GM18505 (cell line): ENCODE results near the gene CYB5B.

Experiments
- ATAC-seq: cut with Tn5 transposase; IDR thresholded peaks from one replicate; pipeline ENCODE4 v1.9.1; 2021; ENCODE audit not compliant: unreplicated experiment
- POLR2A ChIP-seq: IDR thresholded peaks from 4 replicates; pipeline ENCODE4 v1.6.1; 2011; ENCODE audit warnings: borderline replicate concordance; ENCODE audit not compliant: insufficient read depth, insufficient read length; ENCODE audit errors: extremely low read depth

Gene CYB5B

GRCh38 chr16:69397821-69398521 lies 26.4 kb upstream of the CYB5B start:
- ATAC-seq = no peak
- TF ChIP-seq POLR2A = no peak

- no peak for TF ChIP-seq POLR2A
- ATAC-seq = no peak
Measured at GRCh38 chr16:69399361-69399760, 25.1 kb upstream of the CYB5B start.

- no peak for TF ChIP-seq POLR2A
Measured at GRCh38 chr16:69402439-69402838, 22.0 kb upstream of the CYB5B start.

GRCh38 chr16:69404275-69404805 lies 20.1 kb upstream of the CYB5B start:
- no peak for TF ChIP-seq POLR2A
- no peak for ATAC-seq

More at GRCh38 chr16:69402439-69402838, 22.0 kb upstream of the CYB5B start:
- no peak for ATAC-seq

- no peak for ATAC-seq
- no peak for TF ChIP-seq POLR2A
Measured at GRCh38 chr16:69405326-69405725, 19.1 kb upstream of the CYB5B start.

GRCh38 chr16:69405757-69406156 lies 18.7 kb upstream of the CYB5B start:
- TF ChIP-seq POLR2A = no peak
- no peak for ATAC-seq

- ATAC-seq = no peak
- no peak for TF ChIP-seq POLR2A
Measured at GRCh38 chr16:69406780-69407331, 17.6 kb upstream of the CYB5B start.

GRCh38 chr16:69407702-69408323 lies 16.6 kb upstream of the CYB5B start:
- no peak for TF ChIP-seq POLR2A
- ATAC-seq = no peak

- no peak for TF ChIP-seq POLR2A
- no peak for ATAC-seq
Measured at GRCh38 chr16:69408475-69408874, 15.9 kb upstream of the CYB5B start.

GRCh38 chr16:69410219-69410990 lies 14.0 kb upstream of the CYB5B start:
- ATAC-seq = no peak
- TF ChIP-seq POLR2A = no peak

- no peak for ATAC-seq
- TF ChIP-seq POLR2A = no peak
Measured at GRCh38 chr16:69411064-69411985, 13.1 kb upstream of the CYB5B start.

GRCh38 chr16:69412287-69412686 lies 12.1 kb upstream of the CYB5B start:
- no peak for TF ChIP-seq POLR2A
- no peak for ATAC-seq

GRCh38 chr16:69413045-69413664 lies 11.3 kb upstream of the CYB5B start:
- no peak for ATAC-seq
- TF ChIP-seq POLR2A = no peak
